Adrenal gland (tissue), 5 donors: ENCODE data around the gene CD160.

Source experiments
- POLR2A ChIP-seq, 2 donors: fragments of 450-650 bp; IDR thresholded peaks; one replicate each; pipeline ENCODE4 v1.6.1; 2017; ENCODE audit warnings: antibody characterized with exemption in 2 of 2, mild to moderate bottlenecking in 2 of 2, moderate library complexity in 1 of 2
- TF ChIP-seq, protein P1 (sequence below), 6 experiments: fragments of 450-650 bp in 4 of 6; fragments of 200-600 bp in 2 of 6; sonication (generic) in 1 of 6; IDR thresholded peaks; 1 replicate in 5 of 6; 2 replicates in 1 of 6; pipeline versions ENCODE4 v1.5.1 to v1.8.0; 2016 to 2021; ENCODE audit warnings: antibody characterized with exemption in 6 of 6, mild to moderate bottlenecking in 2 of 6, moderate library complexity in 1 of 6
- donor health status: DM: no; HTN: no; CAD: no.

GRCh38 chr1:145708063-145708462 lies 11.2 kb upstream of the CD160 start:
- TF ChIP-seq, protein P1, sequence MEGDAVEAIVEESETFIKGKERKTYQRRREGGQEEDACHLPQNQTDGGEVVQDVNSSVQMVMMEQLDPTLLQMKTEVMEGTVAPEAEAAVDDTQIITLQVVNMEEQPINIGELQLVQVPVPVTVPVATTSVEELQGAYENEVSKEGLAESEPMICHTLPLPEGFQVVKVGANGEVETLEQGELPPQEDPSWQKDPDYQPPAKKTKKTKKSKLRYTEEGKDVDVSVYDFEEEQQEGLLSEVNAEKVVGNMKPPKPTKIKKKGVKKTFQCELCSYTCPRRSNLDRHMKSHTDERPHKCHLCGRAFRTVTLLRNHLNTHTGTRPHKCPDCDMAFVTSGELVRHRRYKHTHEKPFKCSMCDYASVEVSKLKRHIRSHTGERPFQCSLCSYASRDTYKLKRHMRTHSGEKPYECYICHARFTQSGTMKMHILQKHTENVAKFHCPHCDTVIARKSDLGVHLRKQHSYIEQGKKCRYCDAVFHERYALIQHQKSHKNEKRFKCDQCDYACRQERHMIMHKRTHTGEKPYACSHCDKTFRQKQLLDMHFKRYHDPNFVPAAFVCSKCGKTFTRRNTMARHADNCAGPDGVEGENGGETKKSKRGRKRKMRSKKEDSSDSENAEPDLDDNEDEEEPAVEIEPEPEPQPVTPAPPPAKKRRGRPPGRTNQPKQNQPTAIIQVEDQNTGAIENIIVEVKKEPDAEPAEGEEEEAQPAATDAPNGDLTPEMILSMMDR (IDR thresholded peaks at IDR 0.05): no peak
- TF ChIP-seq POLR2A (IDR thresholded peaks at IDR 0.05): no peak
